ENCODE data around the gene ASB6.

ASB6 gene

GRCh38 chr9:129598089-129598596 is 43.8 kb downstream of the ASB6 start:
- peak overlapping the region; percentile 99 for H3K27ac ChIP-seq (ENCODE audit: low read depth, low read length)
- no peaks in the 10 kb centered on the region for H3K79me1 ChIP-seq (ENCODE audit: low read length)
- no peak overlapping the region for H2BK15ac ChIP-seq (replicated peaks; ENCODE audit: low read depth)
- H3K4me3 ChIP-seq (ENCODE audit: low read length), result no peak overlapping the region
- no CpG with 5 or more reads among the region's 14 CpGs for WGBS (ENCODE audit: extremely low coverage, insufficient coverage, low lambda C conversion rate)
- no peak overlapping the region for H4K8ac ChIP-seq (ENCODE audit: low read depth, low read length)
- H3K4ac ChIP-seq (ENCODE audit: low read depth, low read length), result peak overlapping the region; percentile 94
- H4K5ac ChIP-seq (ENCODE audit: low read length), result no peak overlapping the region
- H3K23ac ChIP-seq (ENCODE audit: low read length), result peak overlapping the region; percentile 11
- peak overlapping the region; percentile 49 for H3K4me2 ChIP-seq (ENCODE audit: low read length)
- peak overlapping the region; percentile 30 for H2BK120ac ChIP-seq (ENCODE audit: low read depth, low read length)
- H3K9ac ChIP-seq (ENCODE audit: low read length), result peak overlapping the region; percentile 79
- no peak for DNase-seq
- H3K56ac ChIP-seq (ENCODE audit: low read length), result peak overlapping the region; percentile 98
- H3K79me2 ChIP-seq (ENCODE audit: control insufficient read depth, insufficient read depth, low read length), result no peaks in the 10 kb centered on the region
- H3K4me1 ChIP-seq (ENCODE audit: control insufficient read depth, low read depth, low read length), result peaks cover 14% of the 10 kb centered on the region
- no peaks in the 10 kb centered on the region for H3K27me3 ChIP-seq (ENCODE audit: insufficient read depth, low read length, poor library complexity)
- H2AK5ac ChIP-seq (ENCODE audit: low read length), result peak overlapping the region; percentile 71
- peak overlapping the region; percentile 97 for H3K18ac ChIP-seq (ENCODE audit: low read length)
- H2BK5ac ChIP-seq (ENCODE audit: low read length), result peak overlapping the region; percentile 36
- H3K36me3 ChIP-seq (ENCODE audit: control insufficient read depth, insufficient read depth, low read length), result no peaks in the 10 kb centered on the region

- no CpG with 5 or more reads among the region's 57 CpGs for WGBS (ENCODE audit: extremely low coverage, insufficient coverage, low lambda C conversion rate)
- peak overlapping the region; percentile 11 for H3K23ac ChIP-seq (ENCODE audit: low read length)
- H2BK15ac ChIP-seq (replicated peaks; ENCODE audit: low read depth), result peak overlapping the region; percentile 4
- peak overlapping the region; percentile 36 for H2BK5ac ChIP-seq (ENCODE audit: low read length)
- peaks cover 11% of the 10 kb centered on the region for H3K4me1 ChIP-seq (ENCODE audit: control insufficient read depth, low read depth, low read length)
- H3K27ac ChIP-seq (ENCODE audit: low read depth, low read length), result peak overlapping the region; percentile 99
- H3K18ac ChIP-seq (ENCODE audit: low read length), result peak overlapping the region; percentile 97
- H3K79me1 ChIP-seq (ENCODE audit: low read length), result no peaks in the 10 kb centered on the region
- no peak overlapping the region for H2AK5ac ChIP-seq (ENCODE audit: low read length)
- H4K5ac ChIP-seq (ENCODE audit: low read length), result no peak overlapping the region
- peak overlapping the region; percentile 79 for H3K9ac ChIP-seq (ENCODE audit: low read length)
- H3K79me2 ChIP-seq (ENCODE audit: control insufficient read depth, insufficient read depth, low read length), result no peaks in the 10 kb centered on the region
- DNase-seq, result peak; percentile 90
- no peaks in the 10 kb centered on the region for H3K36me3 ChIP-seq (ENCODE audit: control insufficient read depth, insufficient read depth, low read length)
- peak overlapping the region; percentile 3 for H3K4me3 ChIP-seq (ENCODE audit: low read length)
- H3K56ac ChIP-seq (ENCODE audit: low read length), result peak overlapping the region; percentile 98
- H3K4ac ChIP-seq (ENCODE audit: low read depth, low read length), result peak overlapping the region; percentile 94
- peak overlapping the region; percentile 30 for H2BK120ac ChIP-seq (ENCODE audit: low read depth, low read length)
- no peaks in the 10 kb centered on the region for H3K27me3 ChIP-seq (ENCODE audit: insufficient read depth, low read length, poor library complexity)
- H4K8ac ChIP-seq (ENCODE audit: low read depth, low read length), result peak overlapping the region; percentile 82
- H3K4me2 ChIP-seq (ENCODE audit: low read length), result peak overlapping the region; percentile 49
Measured at GRCh38 chr9:129597355-129598088, 44.4 kb downstream of the ASB6 start.

DNA sequence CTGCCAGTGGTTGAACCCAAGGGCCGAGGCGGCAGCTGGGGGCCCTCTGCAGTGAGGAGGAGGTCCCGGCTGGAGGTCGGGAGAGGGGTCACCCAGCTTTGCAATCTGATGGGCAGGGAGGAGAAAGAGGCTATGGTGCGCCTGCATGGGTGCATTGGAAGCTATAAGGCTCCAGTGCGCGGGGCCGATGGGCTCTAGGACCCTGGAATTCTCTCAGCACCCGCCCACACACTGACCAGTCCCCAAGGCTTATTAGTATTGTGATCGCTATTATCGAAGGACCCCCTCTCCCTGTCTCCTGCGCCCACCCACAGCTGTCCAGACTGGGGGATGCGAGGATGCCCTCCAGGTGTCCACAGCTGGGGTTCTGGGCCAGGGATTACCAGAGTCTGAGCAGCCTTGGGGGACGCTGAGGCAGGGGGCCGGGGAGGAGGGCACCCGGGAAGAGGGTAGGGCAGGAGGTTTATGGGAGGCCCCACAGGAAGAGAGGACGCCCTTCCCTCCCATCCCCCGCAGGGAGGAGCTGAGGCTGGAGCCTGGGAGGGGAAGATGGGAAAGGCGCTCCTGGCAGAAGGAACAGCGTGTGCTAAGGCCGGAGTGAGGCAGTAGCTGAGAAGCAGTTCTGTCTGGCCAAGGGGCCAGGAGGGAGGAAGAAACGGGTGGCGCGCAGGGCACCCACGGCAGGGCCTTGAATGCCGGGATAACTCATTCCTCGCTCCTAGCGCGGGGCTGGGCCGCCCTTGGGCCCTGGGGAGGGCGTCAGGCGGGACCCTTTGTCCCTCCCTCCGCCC is 45.2 kb downstream of the ASB6 start:
- peak; percentile 98 for DNase-seq
- Histone ChIP-seq H3K9ac (ENCODE audit: low read length) (peak overlapping the region; percentile 90), H3K79me2 (ENCODE audit: control insufficient read depth, insufficient read depth, low read length) (no peaks in the 10 kb centered on the region), H3K56ac (ENCODE audit: low read length) (peak overlapping the region; percentile 98), H3K36me3 (ENCODE audit: control insufficient read depth, insufficient read depth, low read length) (no peaks in the 10 kb centered on the region), H3K4me1 (ENCODE audit: control insufficient read depth, low read depth, low read length) (peaks cover 14% of the 10 kb centered on the region), H4K5ac (ENCODE audit: low read length) (no peak overlapping the region), H2BK120ac (ENCODE audit: low read depth, low read length) (peak overlapping the region; percentile 13), H2AK5ac (ENCODE audit: low read length) (no peak overlapping the region), H2BK5ac (ENCODE audit: low read length) (peak overlapping the region; percentile 100), H4K8ac (ENCODE audit: low read depth, low read length) (no peak overlapping the region), H3K4me2 (ENCODE audit: low read length) (peak overlapping the region; percentile 99), H3K4ac (ENCODE audit: low read depth, low read length) (peak overlapping the region; percentile 94), H2BK15ac (replicated peaks; ENCODE audit: low read depth) (peak overlapping the region; percentile 10), H3K27ac (ENCODE audit: low read depth, low read length) (peak overlapping the region; percentile 98), H3K18ac (ENCODE audit: low read length) (peak overlapping the region; percentile 97), H3K23ac (ENCODE audit: low read length) (peak overlapping the region; percentile 91), H3K79me1 (ENCODE audit: low read length) (no peaks in the 10 kb centered on the region), H3K27me3 (ENCODE audit: insufficient read depth, low read length, poor library complexity) (no peaks in the 10 kb centered on the region), H3K4me3 (ENCODE audit: low read length) (peak overlapping the region; percentile 74)
- WGBS (ENCODE audit: extremely low coverage, insufficient coverage, low lambda C conversion rate), result no CpG with 5 or more reads among the region's 33 CpGs

GRCh38 chr9:129595903-129596540 is 45.9 kb downstream of the ASB6 start:
- Histone ChIP-seq H3K4me2 (ENCODE audit: low read length) (peak overlapping the region; percentile 18), H3K36me3 (ENCODE audit: control insufficient read depth, insufficient read depth, low read length) (no peaks in the 10 kb centered on the region), H3K79me2 (ENCODE audit: control insufficient read depth, insufficient read depth, low read length) (no peaks in the 10 kb centered on the region), H2BK15ac (replicated peaks; ENCODE audit: low read depth) (peak overlapping the region; percentile 10), H4K8ac (ENCODE audit: low read depth, low read length) (peak overlapping the region; percentile 41), H3K56ac (ENCODE audit: low read length) (peak overlapping the region; percentile 98), H4K5ac (ENCODE audit: low read length) (no peak overlapping the region), H2AK5ac (ENCODE audit: low read length) (peak overlapping the region; percentile 10), H3K4me3 (ENCODE audit: low read length) (no peak overlapping the region), H2BK5ac (ENCODE audit: low read length) (no peak overlapping the region), H3K4ac (ENCODE audit: low read depth, low read length) (peak overlapping the region; percentile 77), H3K23ac (ENCODE audit: low read length) (no peak overlapping the region), H3K4me1 (ENCODE audit: control insufficient read depth, low read depth, low read length) (peaks cover 14% of the 10 kb centered on the region), H3K18ac (ENCODE audit: low read length) (peak overlapping the region; percentile 78), H3K27ac (ENCODE audit: low read depth, low read length) (peak overlapping the region; percentile 12), H3K27me3 (ENCODE audit: insufficient read depth, low read length, poor library complexity) (no peaks in the 10 kb centered on the region), H2BK120ac (ENCODE audit: low read depth, low read length) (no peak overlapping the region), H3K79me1 (ENCODE audit: low read length) (no peaks in the 10 kb centered on the region), H3K9ac (ENCODE audit: low read length) (peak overlapping the region; percentile 90)
- DNase-seq, result no peak
- WGBS (ENCODE audit: extremely low coverage, insufficient coverage, low lambda C conversion rate), result no CpG with 5 or more reads among the region's 6 CpGs

- no peak overlapping the region for H2AK5ac ChIP-seq (ENCODE audit: low read length)
- peak overlapping the region; percentile 45 for H2BK15ac ChIP-seq (replicated peaks; ENCODE audit: low read depth)
- no peak for DNase-seq
- WGBS (ENCODE audit: extremely low coverage, insufficient coverage, low lambda C conversion rate), result no CpG with 5 or more reads among the region's 5 CpGs
- no peaks in the 10 kb centered on the region for H3K27me3 ChIP-seq (ENCODE audit: insufficient read depth, low read length, poor library complexity)
- peak overlapping the region; percentile 57 for H3K56ac ChIP-seq (ENCODE audit: low read length)
- H4K8ac ChIP-seq (ENCODE audit: low read depth, low read length), result no peak overlapping the region
- no peak overlapping the region for H3K9ac ChIP-seq (ENCODE audit: low read length)
- no peak overlapping the region for H3K4ac ChIP-seq (ENCODE audit: low read depth, low read length)
- no peaks in the 10 kb centered on the region for H3K36me3 ChIP-seq (ENCODE audit: control insufficient read depth, insufficient read depth, low read length)
- H3K23ac ChIP-seq (ENCODE audit: low read length), result no peak overlapping the region
- H3K18ac ChIP-seq (ENCODE audit: low read length), result no peak overlapping the region
- H3K79me1 ChIP-seq (ENCODE audit: low read length), result no peaks in the 10 kb centered on the region
- H4K5ac ChIP-seq (ENCODE audit: low read length), result no peak overlapping the region
- H2BK120ac ChIP-seq (ENCODE audit: low read depth, low read length), result peak overlapping the region; percentile 55
- H3K79me2 ChIP-seq (ENCODE audit: control insufficient read depth, insufficient read depth, low read length), result no peaks in the 10 kb centered on the region
- H3K4me1 ChIP-seq (ENCODE audit: control insufficient read depth, low read depth, low read length), result peaks cover 14% of the 10 kb centered on the region
- no peak overlapping the region for H2BK5ac ChIP-seq (ENCODE audit: low read length)
- no peak overlapping the region for H3K4me2 ChIP-seq (ENCODE audit: low read length)
- no peak overlapping the region for H3K4me3 ChIP-seq (ENCODE audit: low read length)
- no peak overlapping the region for H3K27ac ChIP-seq (ENCODE audit: low read depth, low read length)
Measured at GRCh38 chr9:129595311-129595741, 46.6 kb downstream of the ASB6 start.

All from mesendoderm (in vitro differentiated cells).